Stimulated activated CD4-positive, alpha-beta T cell treated with anti-CD3 and anti-CD28 coated beads, Interleukin-1b, Interleukin-23, amount 100 ng/mL, for 1 hour (primary cell): Measurements from ENCODE around the gene PLCB3.

Experiments
- DNase-seq, 2 donors: peaks; one replicate each; pipeline ENCODE4 v3.0.0-alpha.2; 2020; ENCODE audit warnings: low read depth in 2 of 2

The PLCB3 gene

GRCh38 chr11:64285885-64286800 lies 34.8 kb downstream of the PLCB3 start:
- DNase-seq = no peak

- no peak for DNase-seq
Observed at GRCh38 chr11:64286801-64287159, 35.5 kb downstream of the PLCB3 start.

DNA sequence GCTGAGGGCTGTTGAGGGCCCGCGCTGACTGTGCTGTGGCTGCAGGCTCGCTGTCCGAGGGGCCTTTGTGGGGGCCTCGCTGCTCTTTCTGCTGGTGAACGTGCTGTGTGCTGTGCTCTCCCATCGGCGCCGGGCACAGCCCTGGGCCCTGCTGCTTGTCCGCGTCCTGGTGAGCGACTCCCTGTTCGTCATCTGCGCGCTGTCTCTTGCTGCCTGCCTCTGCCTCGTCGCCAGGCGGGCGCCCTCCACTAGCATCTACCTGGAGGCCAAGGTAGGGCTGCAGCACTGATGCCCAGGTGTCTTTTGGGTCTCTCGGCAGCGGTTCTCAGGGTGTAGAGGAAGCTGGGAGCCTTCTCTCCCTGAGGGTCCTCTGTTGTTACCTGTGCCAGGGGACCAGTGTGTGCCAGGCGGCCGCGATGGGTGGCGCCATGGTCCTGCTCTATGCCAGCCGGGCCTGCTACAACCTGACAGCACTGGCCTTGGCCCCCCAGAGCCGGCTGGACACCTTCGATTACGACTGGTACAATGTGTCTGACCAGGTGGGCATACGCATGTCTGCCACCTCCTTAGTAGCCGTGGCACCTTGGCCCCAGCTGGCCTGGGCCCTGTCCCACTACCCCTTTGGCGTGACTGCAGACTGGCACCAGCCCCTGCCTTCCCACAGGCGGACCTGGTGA lies 36.5 kb downstream of the PLCB3 start:
- DNase-seq = no peak

DNA sequence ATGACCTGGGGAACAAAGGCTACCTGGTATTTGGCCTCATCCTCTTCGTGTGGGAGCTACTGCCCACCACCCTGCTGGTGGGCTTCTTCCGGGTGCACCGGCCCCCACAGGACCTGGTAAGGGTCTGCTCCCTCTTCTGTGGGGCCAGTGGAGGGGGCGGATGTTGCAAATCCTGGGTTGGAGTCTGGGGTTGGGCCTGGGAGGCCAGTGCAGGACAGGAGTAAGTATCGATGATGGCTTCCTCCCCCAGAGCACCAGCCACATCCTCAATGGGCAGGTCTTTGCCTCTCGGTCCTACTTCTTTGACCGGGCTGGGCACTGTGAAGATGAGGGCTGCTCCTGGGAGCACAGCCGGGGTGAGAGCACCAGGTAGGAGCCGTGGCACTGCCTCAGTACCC lies 37.0 kb downstream of the PLCB3 start:
- no peak for DNase-seq

DNA sequence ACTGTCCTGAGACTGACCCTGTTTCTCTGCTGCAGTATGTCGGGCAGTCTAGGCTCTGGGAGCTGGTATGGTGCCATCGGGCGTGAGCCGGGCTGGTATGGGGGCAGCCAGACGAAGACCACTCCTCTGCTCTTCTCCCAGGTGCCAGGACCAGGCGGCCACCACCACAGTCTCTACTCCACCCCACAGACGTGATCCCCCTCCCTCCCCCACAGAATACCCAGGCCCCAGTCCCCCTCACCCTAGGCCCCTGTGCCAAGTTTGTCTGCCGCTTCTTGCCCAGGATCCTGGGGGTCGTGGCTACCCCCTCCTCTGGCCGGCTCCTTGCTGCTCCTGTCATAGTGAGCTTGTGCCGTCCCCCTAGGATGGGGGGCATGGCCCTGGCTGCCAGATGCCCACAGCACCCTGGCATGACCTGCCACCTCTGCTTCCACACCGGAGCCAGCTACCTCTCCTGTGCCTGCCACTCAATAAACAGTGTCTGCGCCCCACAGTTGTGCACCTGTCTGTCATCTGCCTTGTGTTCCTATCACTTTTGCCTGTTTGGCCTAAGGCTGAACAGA lies 37.8 kb downstream of the PLCB3 start:
- no peak for DNase-seq

GRCh38 chr11:64290352-64291261 lies 39.3 kb downstream of the PLCB3 start:
- no peak for DNase-seq

- DNase-seq = no peak
Observed at GRCh38 chr11:64291262-64291751, 40.0 kb downstream of the PLCB3 start, which contains the start of gene KCNK4. KCNK4 (plus strand) TSS chr11:64291302; CDS start chr11:64293019, 1,717 bp downstream.

- DNase-seq = no peak
Observed at GRCh38 chr11:64291752-64292459, 40.6 kb downstream of the PLCB3 start.

DNA sequence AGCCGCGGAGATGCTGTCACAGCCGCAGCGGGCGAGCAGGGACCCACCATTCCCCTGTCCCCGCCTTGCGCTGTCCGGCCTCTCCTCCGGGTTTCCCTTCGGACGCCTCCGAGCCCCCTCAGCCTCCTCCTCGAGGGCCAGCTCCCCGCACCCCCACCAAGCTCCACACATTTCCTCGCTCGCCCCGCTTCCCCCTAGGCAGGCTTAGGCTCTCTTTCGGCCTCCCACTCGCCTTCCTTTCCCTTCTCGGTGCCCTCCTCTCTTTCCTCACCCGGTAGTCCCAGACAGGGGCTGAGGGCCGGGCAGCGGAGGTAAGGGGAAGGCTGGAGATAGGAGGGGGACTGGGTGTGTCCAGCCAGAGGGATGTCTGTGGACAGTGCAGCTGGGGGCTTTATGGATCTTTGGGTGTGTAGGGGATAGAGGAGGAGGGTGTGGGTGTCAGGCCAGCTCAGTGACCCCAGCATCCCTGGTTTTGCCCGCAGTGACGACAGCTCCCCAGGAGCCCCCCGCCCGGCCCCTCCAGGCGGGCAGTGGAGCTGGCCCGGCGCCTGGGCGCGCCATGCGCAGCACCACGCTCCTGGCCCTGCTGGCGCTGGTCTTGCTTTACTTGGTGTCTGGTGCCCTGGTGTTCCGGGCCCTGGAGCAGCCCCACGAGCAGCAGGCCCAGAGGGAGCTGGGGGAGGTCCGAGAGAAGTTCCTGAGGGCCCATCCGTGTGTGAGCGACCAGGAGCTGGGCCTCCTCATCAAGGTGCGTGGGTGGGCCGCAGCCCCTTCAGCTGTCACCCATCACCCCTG lies 41.3 kb downstream of the PLCB3 start:
- no peak for DNase-seq

- no peak for DNase-seq
Observed at GRCh38 chr11:64294774-64295173, 43.4 kb downstream of the PLCB3 start.

DNA sequence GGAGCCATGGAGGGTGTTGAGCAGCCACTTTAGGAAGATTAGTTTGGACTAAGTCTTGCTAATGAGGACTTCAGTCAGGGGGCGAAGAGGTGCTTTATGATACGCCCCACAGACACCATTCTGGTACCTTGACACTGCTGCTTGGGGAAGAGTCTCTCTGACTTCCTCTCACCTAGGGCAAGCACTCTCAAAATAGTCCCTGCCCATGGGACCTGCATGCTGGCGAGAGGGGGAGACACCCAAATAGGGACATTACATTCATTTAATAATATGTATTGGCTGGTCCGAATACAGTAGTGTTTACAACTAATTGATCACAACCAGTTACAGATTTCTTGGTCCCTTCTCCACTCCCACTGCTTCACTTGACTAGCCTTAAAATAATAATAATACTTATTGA lies 44.4 kb downstream of the PLCB3 start:
- DNase-seq = no peak

- DNase-seq = no peak
Observed at GRCh38 chr11:64296236-64296635, 44.9 kb downstream of the PLCB3 start.

- no peak for DNase-seq
Observed at GRCh38 chr11:64296830-64297698, 45.7 kb downstream of the PLCB3 start.

GRCh38 chr11:64297699-64298358 lies 46.5 kb downstream of the PLCB3 start:
- DNase-seq = no peak

DNA sequence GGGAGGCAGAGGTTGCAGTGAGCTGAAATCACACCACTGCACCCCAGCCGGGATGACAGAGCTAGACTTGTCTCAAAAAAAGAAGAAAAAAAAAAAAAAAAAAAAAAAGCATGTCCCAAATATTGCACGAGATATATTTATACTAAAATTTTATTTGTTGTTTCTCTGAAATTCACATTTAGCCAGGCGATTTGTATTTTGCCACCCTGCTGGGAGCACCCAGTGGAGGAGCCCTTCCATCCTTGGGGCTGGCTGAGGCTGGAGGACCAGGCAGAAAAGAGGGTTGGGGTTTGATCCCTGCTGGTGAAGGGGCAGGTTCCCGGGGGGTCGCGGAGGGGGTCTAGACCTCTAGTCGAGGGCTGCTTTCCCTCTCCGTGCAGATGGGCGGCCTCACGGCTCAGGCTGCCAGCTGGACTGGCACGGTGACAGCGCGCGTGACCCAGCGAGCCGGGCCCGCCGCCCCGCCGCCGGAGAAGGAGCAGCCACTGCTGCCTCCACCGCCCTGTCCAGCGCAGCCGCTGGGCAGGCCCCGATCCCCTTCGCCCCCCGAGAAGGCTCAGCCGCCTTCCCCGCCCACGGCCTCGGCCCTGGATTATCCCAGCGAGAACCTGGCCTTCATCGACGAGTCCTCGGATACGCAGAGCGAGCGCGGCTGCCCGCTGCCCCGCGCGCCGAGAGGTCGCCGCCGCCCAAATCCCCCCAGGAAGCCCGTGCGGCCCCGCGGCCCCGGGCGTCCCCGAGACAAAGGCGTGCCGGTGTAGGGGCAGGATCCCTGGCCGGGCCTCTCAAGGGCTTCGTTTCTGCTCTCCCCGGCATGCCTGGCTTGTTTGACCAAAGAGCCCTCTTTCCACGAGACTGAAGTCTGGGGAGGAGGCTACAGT lies 47.9 kb downstream of the PLCB3 start:
- no peak for DNase-seq

DNA sequence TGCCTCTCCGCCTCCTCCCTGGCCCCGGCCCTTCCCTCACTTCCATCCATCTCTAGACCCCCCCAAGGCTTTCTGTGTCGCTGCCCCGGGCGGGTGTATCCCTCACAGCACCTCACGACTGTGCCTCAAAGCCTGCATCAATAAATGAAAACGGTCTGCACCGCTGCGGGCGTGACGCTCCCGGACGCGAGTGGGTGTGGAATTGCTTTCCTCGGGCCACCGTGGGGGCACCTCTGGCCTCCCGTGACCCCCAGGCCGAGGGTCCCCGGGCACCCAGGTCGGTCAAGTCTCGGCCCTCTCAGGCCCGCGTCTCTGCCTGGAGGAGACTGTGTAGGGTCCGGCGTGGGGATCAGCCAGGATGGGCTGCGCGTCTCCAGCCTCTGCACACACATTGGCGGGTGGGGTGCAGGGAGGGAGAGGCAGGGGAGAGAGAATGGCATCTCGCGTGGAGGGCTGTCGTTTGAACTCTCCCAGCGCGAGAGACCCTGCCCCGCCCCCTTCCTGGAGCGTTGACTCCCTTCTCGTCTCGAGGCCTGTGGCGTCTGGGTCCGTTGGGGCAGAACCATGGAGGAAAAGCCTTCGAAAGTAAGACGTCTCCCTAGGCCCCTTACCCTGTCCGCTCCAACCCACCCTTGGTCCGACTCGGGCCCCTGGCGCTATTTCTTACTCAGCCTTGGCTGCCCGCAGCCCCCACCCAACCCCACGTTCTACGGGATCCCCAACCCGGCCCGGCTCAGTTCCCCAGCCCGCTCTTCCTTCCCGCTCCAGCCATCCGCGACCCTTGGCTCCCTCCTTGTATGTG lies 48.7 kb downstream of the PLCB3 start, which contains the start of gene CATSPERZ:
CATSPERZ (plus strand) TSS at position 512 of the 802 bp plus-strand sequence; CDS start at position 565, 53 bp downstream.
- no peak for DNase-seq
